Erythroblast (primary cell): ENCODE measurements around the gene PLIN5.

ENCODE experiments used
- GATA1 ChIP-seq: IDR thresholded peaks from 2 replicates; pipeline ENCODE4 v1.6.1; 2011; ENCODE audit warnings: low read depth, mild to moderate bottlenecking, control low read depth, low read length, moderate library complexity
- POLR2A ChIP-seq: IDR thresholded peaks from 2 replicates; pipeline ENCODE4 v1.6.1; 2011; ENCODE audit warnings: mild to moderate bottlenecking, low read length

- TF ChIP-seq POLR2A: no peak
- TF ChIP-seq GATA1: no peak
These were observed 43.6 kb downstream of the PLIN5 start for GRCh38 chr19:4491446-4491845.
